K562 (cell line): ENCODE data around the gene MAP3K14. TPM values are rescaled to one million over a fixed set of nuclear protein-coding genes. Genes with fewer than 3 reads are reported as not detected.

Experiments
- BRD4 ChIP-seq: fragments of 200-600 bp; sonication (generic); IDR thresholded peaks from 2 replicates; pipeline ENCODE4 v1.6.1; 2017; ENCODE audit warnings: inconsistent platforms
- EP300 ChIP-seq: IDR thresholded peaks from 2 replicates; pipeline ENCODE4 v1.6.1; 2012; ENCODE audit warnings: low read length, improper control_type of control experiment
- FIP1L1 ChIP-seq: fragments of 200-400 bp; formaldehyde crosslinking; IDR thresholded peaks from 2 replicates; pipeline ENCODE4 v1.6.1; 2018; ENCODE audit warnings: mild to moderate bottlenecking, low read depth, low read length; ENCODE audit not compliant: poor library complexity, severe bottlenecking
- JUN ChIP-seq, 2 experiments: sonication (generic) in 1 of 2; formaldehyde crosslinking in 1 of 2; IDR thresholded peaks; 2 replicates each; pipeline versions ENCODE4 v1.6.1 to v1.8.0; 2012 to 2022; ENCODE audit warnings: borderline replicate concordance in 2 of 2, mild to moderate bottlenecking in 2 of 2, improper control_type of control experiment in 1 of 2, low read depth in 1 of 2, low read length in 1 of 2, missing genetic modification reagents in 1 of 2
- KDM2B ChIP-seq: fragments of 250-450 bp; sonication (Bioruptor Pico); IDR thresholded peaks from 2 replicates; pipeline ENCODE4 v1.8.0; 2021; ENCODE audit warnings: mild to moderate bottlenecking, moderate library complexity
- NCOA1 ChIP-seq: fragments of 450-650 bp; IDR thresholded peaks from 2 replicates; pipeline ENCODE4 v1.6.1; 2016; ENCODE audit warnings: low read depth
- RB1 ChIP-seq: fragments of 450-650 bp; IDR thresholded peaks from 2 replicates; pipeline ENCODE4 v1.6.1; 2017; ENCODE audit warnings: low read depth, mild to moderate bottlenecking
- STAT5B ChIP-seq: fragments of 250-450 bp; sonication (Bioruptor Pico); IDR thresholded peaks from 2 replicates; pipeline ENCODE4 v1.8.0; 2021; ENCODE audit warnings: mild to moderate bottlenecking, inconsistent platforms
- YY1 ChIP-seq, 3 experiments: IDR thresholded peaks; 2 replicates each; pipeline ENCODE4 v1.6.1; 2011; ENCODE audit warnings: low read length in 2 of 3, mild to moderate bottlenecking in 2 of 3, moderate library complexity in 2 of 3, borderline replicate concordance in 1 of 3, control low read depth in 1 of 3, low read depth in 1 of 3; ENCODE audit not compliant: insufficient read depth in 3 of 3, insufficient replicate concordance in 2 of 3, control insufficient read depth in 1 of 3, insufficient read length in 1 of 3; ENCODE audit errors: extremely low read depth in 1 of 3
- ZBTB7A ChIP-seq: IDR thresholded peaks from 2 replicates; pipeline ENCODE4 v1.6.1; 2011; ENCODE audit warnings: low read depth, mild to moderate bottlenecking, low read length, moderate library complexity, borderline replicate concordance; ENCODE audit not compliant: control insufficient read depth
- ZC3H8 ChIP-seq: fragments of 450-650 bp; IDR thresholded peaks from 2 replicates; pipeline ENCODE4 v1.6.1; 2017
- ZNF274 ChIP-seq: IDR thresholded peaks from 2 replicates; pipeline ENCODE4 v1.6.1; 2011; ENCODE audit warnings: low read depth, mild to moderate bottlenecking, low read length, moderate library complexity, borderline replicate concordance
- ZNF589 ChIP-seq: fragments of 200-800 bp; sonication (Bioruptor generic); IDR thresholded peaks from 2 replicates; pipeline ENCODE4 v1.6.1; 2016; ENCODE audit warnings: low read depth, missing genetic modification characterization, missing compliant biosample characterization
- polyA plus RNA-seq, 8 experiments: library from polyadenylated mRNA; depleted of rRNA in 4 of 8; stranded (reverse) in 5 of 8; unstranded in 3 of 8; fragments of >200 nt; fragmentation: Nextera tagmentation in 2 of 8; fragmentation: Illumina TruSeq in 1 of 8; extraction: Ambion mirVana in 2 of 8; extraction: Trizol in 1 of 8; gene quantifications; 2 replicates each; pipeline versions ENCODE4 v1.2.1 to v1.2.3, GENCODE V29; 2011 to 2014; ENCODE audit warnings: inconsistent platforms in 1 of 8, missing spikeins in 1 of 8
- total RNA-seq, 7 experiments: library from RNA; depleted of rRNA in 6 of 7; stranded (reverse); fragments of >200 nt in 6 of 7; fragmentation: Illumina TruSeq in 2 of 7; extraction: Trizol in 2 of 7; gene quantifications; 2 replicates each; pipeline versions ENCODE4 v1.2.1 to v1.2.3, GENCODE V29; 2011 to 2021; ENCODE audit warnings: low replicate concordance in 1 of 7
- TF ChIP-seq, protein P1 (sequence below), 3 experiments: fragments of 200-800 bp in 1 of 3; fragments of 250-450 bp in 1 of 3; fragments of 450-650 bp in 1 of 3; sonication (Bioruptor Pico) in 1 of 3; sonication (Bioruptor generic) in 1 of 3; formaldehyde crosslinking in 1 of 3; IDR thresholded peaks; 2 replicates each; pipeline versions ENCODE4 v1.6.1 to v1.8.0; 2016 to 2022; ENCODE audit warnings: mild to moderate bottlenecking in 2 of 3, missing genetic modification characterization in 2 of 3, missing compliant biosample characterization in 1 of 3, moderate library complexity in 1 of 3
- TF ChIP-seq, protein P2 (sequence below): sonication (generic); formaldehyde crosslinking; IDR thresholded peaks from 2 replicates; pipeline ENCODE4 v1.5.0; 2020; ENCODE audit warnings: missing genetic modification reagents
- TF ChIP-seq, protein P3 (sequence below): fragments of 450-650 bp; IDR thresholded peaks from 2 replicates; pipeline ENCODE4 v1.6.1; 2018; ENCODE audit not compliant: partially characterized antibody
- TF ChIP-seq, protein P4 (sequence below): sonication (generic); formaldehyde crosslinking; IDR thresholded peaks from 2 replicates; pipeline ENCODE4 v1.9.0; 2022; ENCODE audit warnings: mild to moderate bottlenecking, missing genetic modification reagents

Gene MAP3K14
- total and polyA plus RNA-seq, 9 of the 15 experiments (the other 6 are each of a cell fraction or from before 2014, with no cell fraction given): 0.45 to 8.7 (median 3.2) TPM

DNA sequence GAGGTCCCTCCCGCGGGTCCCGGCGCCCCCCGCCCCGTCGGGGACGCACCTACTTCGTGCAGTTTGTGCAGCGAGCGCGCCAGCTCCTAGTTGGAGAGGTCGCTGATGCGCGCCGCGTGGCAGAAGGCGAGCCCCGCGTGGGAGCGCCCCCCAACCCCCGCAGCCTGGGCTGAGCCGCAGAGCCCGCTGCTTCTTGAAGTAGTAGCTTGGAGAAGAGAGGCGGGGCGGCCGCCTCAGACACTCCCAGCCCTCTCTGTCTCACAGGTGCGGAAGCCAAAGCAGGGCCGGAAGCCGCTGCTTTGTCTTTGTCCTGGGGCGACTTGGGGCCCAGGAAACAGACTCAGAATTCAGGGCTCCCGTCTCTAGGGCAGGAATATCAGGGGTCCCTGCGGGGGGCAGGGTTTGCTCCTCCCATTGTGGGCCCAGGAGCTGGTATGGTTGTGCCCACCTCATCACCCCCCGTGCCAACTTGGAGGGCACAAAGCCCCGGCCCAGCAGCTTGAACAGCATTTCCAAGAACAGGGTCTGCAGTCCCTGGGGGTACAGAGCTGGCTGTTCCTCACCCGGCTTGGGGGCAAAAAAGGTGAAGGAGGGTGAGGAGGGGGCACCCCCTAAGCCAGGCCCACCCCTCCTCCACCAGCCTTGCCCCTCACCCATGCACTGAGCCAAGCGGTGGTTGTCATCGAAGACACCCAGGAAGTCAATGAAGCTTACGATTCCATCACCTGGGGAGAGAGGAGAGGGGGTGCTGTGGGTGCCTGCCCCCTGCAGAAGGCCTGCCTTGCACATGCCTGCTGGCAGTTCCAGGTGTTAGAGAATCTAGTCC is 68.5 kb downstream of the MAP3K14 start (continued):
- TF ChIP-seq, protein P1, sequence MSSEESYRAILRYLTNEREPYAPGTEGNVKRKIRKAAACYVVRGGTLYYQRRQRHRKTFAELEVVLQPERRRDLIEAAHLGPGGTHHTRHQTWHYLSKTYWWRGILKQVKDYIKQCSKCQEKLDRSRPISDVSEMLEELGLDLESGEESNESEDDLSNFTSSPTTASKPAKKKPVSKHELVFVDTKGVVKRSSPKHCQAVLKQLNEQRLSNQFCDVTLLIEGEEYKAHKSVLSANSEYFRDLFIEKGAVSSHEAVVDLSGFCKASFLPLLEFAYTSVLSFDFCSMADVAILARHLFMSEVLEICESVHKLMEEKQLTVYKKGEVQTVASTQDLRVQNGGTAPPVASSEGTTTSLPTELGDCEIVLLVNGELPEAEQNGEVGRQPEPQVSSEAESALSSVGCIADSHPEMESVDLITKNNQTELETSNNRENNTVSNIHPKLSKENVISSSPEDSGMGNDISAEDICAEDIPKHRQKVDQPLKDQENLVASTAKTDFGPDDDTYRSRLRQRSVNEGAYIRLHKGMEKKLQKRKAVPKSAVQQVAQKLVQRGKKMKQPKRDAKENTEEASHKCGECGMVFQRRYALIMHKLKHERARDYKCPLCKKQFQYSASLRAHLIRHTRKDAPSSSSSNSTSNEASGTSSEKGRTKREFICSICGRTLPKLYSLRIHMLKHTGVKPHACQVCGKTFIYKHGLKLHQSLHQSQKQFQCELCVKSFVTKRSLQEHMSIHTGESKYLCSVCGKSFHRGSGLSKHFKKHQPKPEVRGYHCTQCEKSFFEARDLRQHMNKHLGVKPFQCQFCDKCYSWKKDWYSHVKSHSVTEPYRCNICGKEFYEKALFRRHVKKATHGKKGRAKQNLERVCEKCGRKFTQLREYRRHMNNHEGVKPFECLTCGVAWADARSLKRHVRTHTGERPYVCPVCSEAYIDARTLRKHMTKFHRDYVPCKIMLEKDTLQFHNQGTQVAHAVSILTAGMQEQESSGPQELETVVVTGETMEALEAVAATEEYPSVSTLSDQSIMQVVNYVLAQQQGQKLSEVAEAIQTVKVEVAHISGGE (CRISPR knock-in tag; IDR thresholded peaks at IDR 0.05): peak in 1 of 3 experiments; percentile 52; a peak in 2 of 6 replicates
- TF ChIP-seq, protein P2, sequence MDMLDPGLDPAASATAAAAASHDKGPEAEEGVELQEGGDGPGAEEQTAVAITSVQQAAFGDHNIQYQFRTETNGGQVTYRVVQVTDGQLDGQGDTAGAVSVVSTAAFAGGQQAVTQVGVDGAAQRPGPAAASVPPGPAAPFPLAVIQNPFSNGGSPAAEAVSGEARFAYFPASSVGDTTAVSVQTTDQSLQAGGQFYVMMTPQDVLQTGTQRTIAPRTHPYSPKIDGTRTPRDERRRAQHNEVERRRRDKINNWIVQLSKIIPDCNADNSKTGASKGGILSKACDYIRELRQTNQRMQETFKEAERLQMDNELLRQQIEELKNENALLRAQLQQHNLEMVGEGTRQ (CRISPR knock-in tag): peak; percentile 11; the same call in 1 of the 2 replicates
- peak in 1 of 3 experiments; percentile 61 for TF ChIP-seq YY1 (IDR thresholded peaks at IDR 0.05; ENCODE audit: borderline replicate concordance in 1 of 3, control insufficient read depth in 1 of 3, extremely low read depth in 1 of 3, insufficient read depth in 3 of 3, insufficient read length in 1 of 3, insufficient replicate concordance in 2 of 3, low read depth in 1 of 3, low read length in 2 of 3)
- TF ChIP-seq FIP1L1: peak; percentile 62
- no peak for TF ChIP-seq EP300
- peak; percentile 84; the same call in 1 of the 2 replicates for TF ChIP-seq KDM2B (CRISPR knock-in tag)
- TF ChIP-seq, protein P3, sequence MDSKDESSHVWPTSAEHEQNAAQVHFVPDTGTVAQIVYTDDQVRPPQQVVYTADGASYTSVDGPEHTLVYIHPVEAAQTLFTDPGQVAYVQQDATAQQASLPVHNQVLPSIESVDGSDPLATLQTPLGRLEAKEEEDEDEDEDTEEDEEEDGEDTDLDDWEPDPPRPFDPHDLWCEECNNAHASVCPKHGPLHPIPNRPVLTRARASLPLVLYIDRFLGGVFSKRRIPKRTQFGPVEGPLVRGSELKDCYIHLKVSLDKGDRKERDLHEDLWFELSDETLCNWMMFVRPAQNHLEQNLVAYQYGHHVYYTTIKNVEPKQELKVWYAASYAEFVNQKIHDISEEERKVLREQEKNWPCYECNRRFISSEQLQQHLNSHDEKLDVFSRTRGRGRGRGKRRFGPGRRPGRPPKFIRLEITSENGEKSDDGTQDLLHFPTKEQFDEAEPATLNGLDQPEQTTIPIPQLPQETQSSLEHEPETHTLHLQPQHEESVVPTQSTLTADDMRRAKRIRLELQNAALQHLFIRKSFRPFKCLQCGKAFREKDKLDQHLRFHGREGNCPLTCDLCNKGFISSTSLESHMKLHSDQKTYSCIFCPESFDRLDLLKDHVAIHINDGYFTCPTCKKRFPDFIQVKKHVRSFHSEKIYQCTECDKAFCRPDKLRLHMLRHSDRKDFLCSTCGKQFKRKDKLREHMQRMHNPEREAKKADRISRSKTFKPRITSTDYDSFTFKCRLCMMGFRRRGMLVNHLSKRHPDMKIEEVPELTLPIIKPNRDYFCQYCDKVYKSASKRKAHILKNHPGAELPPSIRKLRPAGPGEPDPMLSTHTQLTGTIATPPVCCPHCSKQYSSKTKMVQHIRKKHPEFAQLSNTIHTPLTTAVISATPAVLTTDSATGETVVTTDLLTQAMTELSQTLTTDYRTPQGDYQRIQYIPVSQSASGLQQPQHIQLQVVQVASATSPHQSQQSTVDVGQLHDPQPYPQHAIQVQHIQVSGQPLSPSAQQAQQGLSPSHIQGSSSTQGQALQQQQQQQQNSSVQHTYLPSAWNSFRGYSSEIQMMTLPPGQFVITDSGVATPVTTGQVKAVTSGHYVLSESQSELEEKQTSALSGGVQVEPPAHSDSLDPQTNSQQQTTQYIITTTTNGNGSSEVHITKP: peak; percentile 69
- TF ChIP-seq NCOA1: no peak
- TF ChIP-seq ZNF589 (CRISPR knock-in tag): no peak
- TF ChIP-seq JUN (IDR thresholded peaks at IDR 0.05; ENCODE audit: borderline replicate concordance, low read depth, low read length): no peak
- TF ChIP-seq JUN (CRISPR knock-in tag; IDR thresholded peaks at IDR 0.05; ENCODE audit: borderline replicate concordance): no peak
- TF ChIP-seq ZBTB7A: peak; percentile 88
- TF ChIP-seq ZC3H8: no peak
- no peak for TF ChIP-seq STAT5B (CRISPR knock-in tag)
- 0 out of 2 replicates have a peak, but pooled peaks have one; percentile 11 for TF ChIP-seq RB1
- TF ChIP-seq, protein P4, sequence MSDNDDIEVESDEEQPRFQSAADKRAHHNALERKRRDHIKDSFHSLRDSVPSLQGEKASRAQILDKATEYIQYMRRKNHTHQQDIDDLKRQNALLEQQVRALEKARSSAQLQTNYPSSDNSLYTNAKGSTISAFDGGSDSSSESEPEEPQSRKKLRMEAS (CRISPR knock-in tag): 0 out of 2 replicates have a peak, but pooled peaks have one; percentile 49
- TF ChIP-seq ZNF274: no peak
- TF ChIP-seq BRD4: no peak
